Measurements from ENCODE around the gene ANKRD33. TPM values are rescaled to one million over a fixed set of nuclear protein-coding genes. Genes with fewer than 3 reads are reported as not detected.

ANKRD33 gene
- total and polyA plus RNA-seq, 2 donors = 0.02 TPM; not detected in 1

DNA sequence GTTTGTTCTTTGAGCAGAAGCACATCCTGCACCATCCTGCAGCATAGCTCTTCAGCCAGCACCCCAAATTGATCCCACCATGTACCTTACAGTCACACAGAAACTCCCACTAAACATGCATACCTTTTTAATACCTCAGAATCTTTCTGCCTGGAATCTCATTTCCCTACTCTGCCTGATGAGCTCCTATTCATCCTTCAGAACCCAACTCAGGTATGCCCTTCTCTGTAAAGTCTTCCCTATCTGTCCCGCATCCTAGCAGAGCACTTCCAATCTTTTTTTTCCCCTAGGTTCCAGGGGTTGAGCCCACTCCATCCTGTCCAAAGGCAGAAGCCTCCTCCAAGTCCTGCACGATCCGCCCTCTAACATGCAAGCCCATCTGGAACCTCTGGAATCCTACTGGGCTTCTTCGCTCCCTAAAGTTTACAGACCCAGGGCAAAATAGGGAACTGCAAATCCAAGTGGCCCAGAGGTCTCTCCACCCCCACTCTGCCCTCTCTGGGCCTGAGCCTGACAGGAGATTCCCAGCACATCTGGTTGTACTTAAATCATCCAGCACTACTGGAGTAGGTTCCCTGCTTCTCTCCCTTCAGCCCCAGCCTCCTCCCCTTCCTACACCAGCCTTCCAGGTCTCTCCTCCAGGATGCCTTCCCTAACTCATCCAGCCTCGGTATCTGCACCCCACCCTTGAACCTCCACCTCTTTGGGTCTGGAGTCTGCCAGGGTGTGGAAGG, 35.3 kb upstream of the ANKRD33 start:
- H3K36me3 ChIP-seq (ENCODE audit: control insufficient read depth in 2 of 2, insufficient read depth in 2 of 2, low read length in 1 of 2) = no peaks in the 10 kb centered on the region
- no peak overlapping the region for H3K4me3 ChIP-seq (ENCODE audit: low read length in 2 of 2)
- H3K9me3 ChIP-seq (ENCODE audit: control insufficient read depth in 2 of 2, insufficient read depth in 1 of 2, low read length in 1 of 2) = peaks cover under 1 to 3% of the 10 kb centered on the region in 2 donors
- no peak for DNase-seq (ENCODE audit: low read depth in 6 of 9, low spot score in 9 of 9)
- H3K27ac ChIP-seq (ENCODE audit: low read depth in 1 of 2, low read length in 1 of 2) = no peak overlapping the region
- H3K4me1 ChIP-seq (ENCODE audit: control insufficient read depth in 2 of 2, insufficient read depth in 2 of 2, low read length in 2 of 2) = peaks cover 0 to 13% of the 10 kb centered on the region in 2 donors
- H3K27me3 ChIP-seq (ENCODE audit: control insufficient read depth in 2 of 2, insufficient read depth in 1 of 2, low read length in 1 of 2) = peaks cover 22 to 77% of the 10 kb centered on the region in 2 donors
- 96% methylated on average over 5 of the region's 5 CpGs for WGBS

DNA sequence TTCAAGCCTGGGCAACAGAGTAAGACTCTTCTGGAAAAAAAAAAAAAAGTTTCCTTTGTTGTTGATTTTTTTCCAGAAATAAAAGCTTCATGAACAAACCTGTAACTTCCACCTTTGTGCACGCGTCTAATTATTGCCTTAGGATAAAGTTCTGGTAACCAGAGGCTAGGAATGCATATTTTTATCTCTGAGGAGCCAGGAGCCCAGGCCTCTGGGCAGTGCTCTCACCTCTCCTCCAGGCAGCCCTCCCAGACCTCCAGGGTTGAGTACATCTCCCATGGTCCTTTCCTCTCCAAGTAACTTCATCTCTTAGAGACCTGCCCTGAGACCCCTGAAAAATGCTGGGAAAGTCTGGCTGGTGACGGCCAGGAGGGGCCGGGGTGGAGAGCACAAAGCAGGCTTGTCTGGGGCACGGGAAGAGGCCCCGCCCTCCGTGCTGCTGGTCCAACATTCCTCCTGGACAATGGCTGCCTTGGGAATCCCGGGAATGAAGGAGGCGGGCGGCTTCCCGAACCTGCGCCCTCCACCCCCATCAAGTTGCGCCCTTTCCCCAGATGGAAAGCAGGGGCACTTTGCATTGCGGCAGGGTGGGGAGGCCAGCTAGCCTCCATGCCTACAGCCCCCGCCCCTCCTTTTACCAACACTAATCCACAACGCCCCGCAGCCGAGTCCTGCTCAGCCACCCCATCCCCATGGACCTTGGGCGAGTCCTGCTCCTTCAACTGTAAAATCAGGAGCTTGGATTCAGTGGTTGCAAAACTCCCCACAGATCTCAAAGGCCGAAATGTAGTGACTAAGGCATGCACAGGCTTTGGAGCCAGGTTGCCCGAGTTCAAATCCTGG, 32.1 kb upstream of the ANKRD33 start:
- Histone ChIP-seq H3K36me3 (ENCODE audit: control insufficient read depth in 2 of 2, insufficient read depth in 2 of 2, low read length in 1 of 2) (no peaks in the 10 kb centered on the region), H3K4me1 (ENCODE audit: control insufficient read depth in 2 of 2, insufficient read depth in 2 of 2, low read length in 2 of 2) (peaks cover 0 to 7% of the 10 kb centered on the region in 2 donors), H3K27me3 (ENCODE audit: control insufficient read depth in 2 of 2, insufficient read depth in 1 of 2, low read length in 1 of 2) (peaks cover 2 to 48% of the 10 kb centered on the region in 2 donors), H3K9me3 (ENCODE audit: control insufficient read depth in 2 of 2, insufficient read depth in 1 of 2, low read length in 1 of 2) (no peaks in the 10 kb centered on the region), H3K4me3 (ENCODE audit: low read length in 2 of 2) (no peak overlapping the region), H3K27ac (ENCODE audit: low read depth in 1 of 2, low read length in 1 of 2) (no peak overlapping the region)
- DNase-seq (ENCODE audit: low read depth in 6 of 9, low spot score in 9 of 9) = no peak
- WGBS = 90% methylated on average over 21 of the region's 21 CpGs

DNA sequence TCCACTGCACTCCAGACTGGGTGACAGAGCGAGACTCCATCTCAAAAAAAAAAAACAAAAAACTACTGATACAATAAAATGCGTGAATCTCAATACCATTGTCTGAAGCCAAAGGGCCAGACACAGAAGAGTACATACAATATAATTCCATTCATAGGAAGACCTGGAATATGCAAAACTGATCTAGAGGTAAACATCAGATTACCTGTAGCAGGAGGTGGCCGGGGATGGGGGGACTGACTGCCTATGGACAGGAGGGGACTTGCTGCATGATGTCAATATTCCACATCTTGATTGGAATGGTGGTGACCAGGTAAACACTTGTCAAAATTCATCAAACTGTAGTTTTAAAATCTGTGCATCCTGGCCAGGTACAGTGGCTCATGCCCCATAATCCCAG, 26.9 kb upstream of the ANKRD33 start:
- Histone ChIP-seq H3K27ac (ENCODE audit: low read depth in 1 of 2, low read length in 1 of 2) (no peak overlapping the region), H3K27me3 (ENCODE audit: control insufficient read depth in 2 of 2, insufficient read depth in 1 of 2, low read length in 1 of 2) (peaks cover 5 to 64% of the 10 kb centered on the region in 2 donors), H3K9me3 (ENCODE audit: control insufficient read depth in 2 of 2, insufficient read depth in 1 of 2, low read length in 1 of 2) (peaks cover 0 to 2% of the 10 kb centered on the region in 2 donors), H3K36me3 (ENCODE audit: control insufficient read depth in 2 of 2, insufficient read depth in 2 of 2, low read length in 1 of 2) (no peaks in the 10 kb centered on the region), H3K4me1 (ENCODE audit: control insufficient read depth in 2 of 2, insufficient read depth in 2 of 2, low read length in 2 of 2) (peaks cover 9 to 17% of the 10 kb centered on the region in 2 donors), H3K4me3 (ENCODE audit: low read length in 2 of 2) (no peak overlapping the region)
- WGBS = 98% methylated on average over 3 of the region's 3 CpGs
- DNase-seq (ENCODE audit: low read depth in 6 of 9, low spot score in 9 of 9) = no peak

DNA sequence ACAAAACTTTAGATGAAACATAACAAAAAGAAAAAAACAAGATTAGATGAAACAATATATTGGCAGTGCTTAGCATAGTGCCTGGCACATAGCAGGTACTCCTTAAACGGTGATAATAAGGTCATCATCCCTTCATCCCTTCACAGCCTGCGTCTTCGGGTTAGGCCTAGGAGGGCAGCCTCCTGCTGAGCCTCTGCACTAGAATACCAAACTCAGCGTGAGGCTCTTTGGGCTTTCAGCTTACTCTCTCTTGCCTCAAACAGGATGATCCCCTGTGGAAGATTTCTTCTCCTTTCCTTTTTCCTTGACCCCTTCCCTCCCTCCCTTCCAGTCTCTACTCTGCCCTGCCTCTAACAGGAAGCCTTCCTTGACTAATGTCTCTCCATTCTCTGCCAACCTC, 25.0 kb upstream of the ANKRD33 start:
- H3K9me3 ChIP-seq (ENCODE audit: control insufficient read depth in 2 of 2, insufficient read depth in 1 of 2, low read length in 1 of 2) = peaks cover 0 to 2% of the 10 kb centered on the region in 2 donors
- H3K27ac ChIP-seq (ENCODE audit: low read depth in 1 of 2, low read length in 1 of 2) = no peak overlapping the region
- DNase-seq (ENCODE audit: low read depth in 6 of 9, low spot score in 9 of 9) = no peak
- no peaks in the 10 kb centered on the region for H3K36me3 ChIP-seq (ENCODE audit: control insufficient read depth in 2 of 2, insufficient read depth in 2 of 2, low read length in 1 of 2)
- H3K4me1 ChIP-seq (ENCODE audit: control insufficient read depth in 2 of 2, insufficient read depth in 2 of 2, low read length in 2 of 2) = peaks cover 9 to 17% of the 10 kb centered on the region in 2 donors
- WGBS = 94% methylated on average over 4 of the region's 4 CpGs
- no peak overlapping the region for H3K4me3 ChIP-seq (ENCODE audit: low read length in 2 of 2)
- H3K27me3 ChIP-seq (ENCODE audit: control insufficient read depth in 2 of 2, insufficient read depth in 1 of 2, low read length in 1 of 2) = peaks cover 5 to 68% of the 10 kb centered on the region in 2 donors

DNA sequence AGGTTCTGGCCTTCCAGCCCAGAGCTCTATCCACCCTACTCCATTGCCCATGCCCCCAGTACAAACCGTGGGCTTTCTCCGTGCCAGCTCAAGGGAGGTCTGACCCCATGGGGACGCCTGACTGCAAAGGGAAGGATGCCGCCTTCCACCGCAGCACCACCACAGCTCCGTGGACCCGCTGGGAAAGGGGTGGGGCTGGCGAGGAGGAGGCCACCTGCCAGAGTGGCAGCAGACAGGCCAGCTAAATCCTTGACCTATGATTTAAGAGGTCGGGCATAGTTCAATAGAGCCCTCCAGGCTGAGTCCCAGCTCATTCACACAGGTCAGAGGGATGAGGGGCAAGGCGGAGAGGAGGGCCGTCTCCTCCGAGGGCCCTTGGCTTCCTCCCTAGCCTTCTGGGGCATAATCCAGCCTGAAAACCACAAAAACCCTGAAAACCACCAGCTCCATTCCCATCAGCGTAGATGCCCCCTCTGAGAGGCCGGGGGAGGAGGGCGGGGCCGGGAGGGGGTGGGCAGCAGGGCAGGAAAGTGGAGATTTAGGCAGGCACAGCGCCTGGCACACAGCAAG, 24.5 kb upstream of the ANKRD33 start:
- WGBS = 12% methylated on average over 17 of the region's 17 CpGs
- H3K27ac ChIP-seq (ENCODE audit: low read depth in 1 of 2, low read length in 1 of 2) = no peak overlapping the region
- DNase-seq (ENCODE audit: low read depth in 6 of 9, low spot score in 9 of 9) = no peak
- peak overlapping the region in 1 of 2 donors; percentile 36 for H3K4me3 ChIP-seq (ENCODE audit: low read length in 2 of 2)
- H3K27me3 ChIP-seq (ENCODE audit: control insufficient read depth in 2 of 2, insufficient read depth in 1 of 2, low read length in 1 of 2) = peaks cover 5 to 73% of the 10 kb centered on the region in 2 donors
- peaks cover 9 to 20% of the 10 kb centered on the region in 2 donors for H3K4me1 ChIP-seq (ENCODE audit: control insufficient read depth in 2 of 2, insufficient read depth in 2 of 2, low read length in 2 of 2)
- no peaks in the 10 kb centered on the region for H3K36me3 ChIP-seq (ENCODE audit: control insufficient read depth in 2 of 2, insufficient read depth in 2 of 2, low read length in 1 of 2)
- peaks cover 0 to 2% of the 10 kb centered on the region in 2 donors for H3K9me3 ChIP-seq (ENCODE audit: control insufficient read depth in 2 of 2, insufficient read depth in 1 of 2, low read length in 1 of 2)

DNA sequence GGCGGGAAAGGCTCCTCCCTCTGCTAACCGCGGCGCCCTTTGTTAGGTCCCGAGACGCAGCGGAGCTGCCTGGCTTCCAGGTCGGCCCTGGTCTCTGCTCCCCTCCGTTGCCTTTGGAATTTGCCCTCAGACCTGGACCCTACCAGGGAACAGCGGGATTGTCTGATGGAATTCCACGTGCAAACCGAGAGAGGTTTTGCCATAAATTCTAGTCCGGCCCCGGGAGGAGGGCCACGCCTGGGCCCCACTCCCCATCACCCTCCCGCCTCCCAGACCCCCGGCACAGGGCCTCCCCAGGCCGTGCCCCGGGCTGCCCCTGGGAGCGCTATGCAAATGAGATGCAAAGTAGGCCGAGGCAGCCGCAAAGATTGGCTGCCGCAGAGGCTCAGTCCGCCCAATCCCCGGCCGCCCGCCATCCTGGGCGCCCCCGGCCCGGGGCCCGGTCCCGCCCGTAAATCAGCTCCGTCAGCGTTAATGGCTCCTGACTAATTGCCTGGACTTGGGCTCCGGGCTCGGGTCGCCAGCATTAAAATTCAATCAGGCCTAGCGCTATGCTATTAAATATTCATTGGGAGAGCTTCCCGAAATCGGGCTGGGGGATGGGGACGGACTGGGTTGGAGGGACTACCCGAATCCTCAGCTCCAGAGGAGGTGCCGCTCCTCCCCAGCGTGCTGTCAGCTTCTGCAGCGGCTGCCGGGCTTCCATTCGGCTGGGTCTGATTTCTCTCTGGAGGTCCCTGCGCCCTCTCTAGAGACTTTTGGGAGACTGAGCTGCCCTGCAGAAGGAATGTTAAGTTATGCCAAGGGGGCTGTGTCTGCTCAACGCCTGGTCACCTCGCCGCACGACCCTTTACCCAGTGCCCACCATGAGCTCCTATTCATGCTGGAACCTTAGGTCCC, 23.7 kb upstream of the ANKRD33 start:
- Histone ChIP-seq H3K27ac (ENCODE audit: low read depth in 1 of 2, low read length in 1 of 2) (no peak overlapping the region), H3K4me1 (ENCODE audit: control insufficient read depth in 2 of 2, insufficient read depth in 2 of 2, low read length in 2 of 2) (peaks cover 9 to 26% of the 10 kb centered on the region in 2 donors), H3K9me3 (ENCODE audit: control insufficient read depth in 2 of 2, insufficient read depth in 1 of 2, low read length in 1 of 2) (peaks cover 2 to 5% of the 10 kb centered on the region in 2 donors), H3K36me3 (ENCODE audit: control insufficient read depth in 2 of 2, insufficient read depth in 2 of 2, low read length in 1 of 2) (no peaks in the 10 kb centered on the region), H3K27me3 (ENCODE audit: control insufficient read depth in 2 of 2, insufficient read depth in 1 of 2, low read length in 1 of 2) (peaks cover 5 to 81% of the 10 kb centered on the region in 2 donors), H3K4me3 (ENCODE audit: low read length in 2 of 2) (peak overlapping the region in 1 of 2 donors; percentile 36)
- DNase-seq (ENCODE audit: low read depth in 6 of 9, low spot score in 9 of 9) = peak in 1 of 9 donors; percentile 29
- WGBS = 14% methylated on average over 53 of the region's 53 CpGs

DNA sequence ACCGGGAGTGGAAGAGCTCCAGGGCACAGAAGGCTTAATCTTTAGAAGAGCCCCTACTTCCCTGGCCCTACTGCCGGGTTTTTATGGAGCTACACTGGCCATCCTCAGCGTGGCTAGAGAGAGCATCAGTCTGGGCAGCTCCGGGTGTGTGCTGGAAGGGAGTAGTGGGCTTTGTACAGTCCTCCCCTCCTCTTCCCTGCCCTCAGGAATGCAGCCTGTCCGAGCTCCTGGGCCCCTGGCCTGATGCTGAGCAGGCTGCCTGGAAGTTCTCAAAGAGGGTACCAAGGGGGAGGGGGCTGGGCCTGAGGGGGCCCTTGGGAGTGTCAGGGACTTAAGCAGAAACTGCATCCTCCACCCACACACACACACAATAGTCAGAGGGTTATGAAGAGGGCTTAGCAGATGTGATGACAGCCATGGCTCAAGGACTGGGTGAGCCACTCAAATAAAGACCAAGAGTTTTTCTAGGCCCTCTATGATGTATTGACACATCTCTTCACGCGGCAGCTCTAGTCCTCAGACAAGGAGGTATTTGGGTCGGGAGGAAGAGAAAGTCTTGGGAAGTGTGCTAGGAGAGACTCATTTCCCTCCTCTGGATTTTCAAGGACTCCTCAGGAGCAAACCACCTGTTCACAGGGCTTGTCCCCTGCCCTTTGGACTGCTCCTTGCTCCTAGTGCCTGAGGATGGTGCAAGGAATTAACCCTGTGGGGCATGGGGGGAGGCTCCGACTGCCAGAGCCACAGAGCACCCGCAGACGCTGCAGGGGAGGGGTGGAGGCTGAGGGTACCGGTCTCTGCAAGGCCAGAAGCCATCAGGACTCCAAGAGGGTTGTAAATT, 22.9 kb upstream of the ANKRD33 start:
- 93% methylated on average over 12 of the region's 12 CpGs for WGBS
- no peak for DNase-seq (ENCODE audit: low read depth in 6 of 9, low spot score in 9 of 9)
- Histone ChIP-seq H3K36me3 (ENCODE audit: control insufficient read depth in 2 of 2, insufficient read depth in 2 of 2, low read length in 1 of 2) (no peaks in the 10 kb centered on the region), H3K4me3 (ENCODE audit: low read length in 2 of 2) (no peak overlapping the region), H3K27me3 (ENCODE audit: control insufficient read depth in 2 of 2, insufficient read depth in 1 of 2, low read length in 1 of 2) (peaks cover 6 to 89% of the 10 kb centered on the region in 2 donors), H3K4me1 (ENCODE audit: control insufficient read depth in 2 of 2, insufficient read depth in 2 of 2, low read length in 2 of 2) (peaks cover 9 to 32% of the 10 kb centered on the region in 2 donors), H3K9me3 (ENCODE audit: control insufficient read depth in 2 of 2, insufficient read depth in 1 of 2, low read length in 1 of 2) (peaks cover 2 to 5% of the 10 kb centered on the region in 2 donors), H3K27ac (ENCODE audit: low read depth in 1 of 2, low read length in 1 of 2) (no peak overlapping the region)
